DMS53 (cell line): ENCODE data around the gene KAZALD1.
A peak's percentile ranks its signal among the peaks of the same experiment; 100 is the strongest.

ENCODE experiments used
- DNase-seq: peaks from one replicate; lab custom pipeline; 2025; lab: John Stamatoyannopoulos, UW

KAZALD1 gene

GRCh38 chr10:101061624-101062231 lies at the start of gene KAZALD1:
Gene KAZALD1 (plus strand): TSS chr10:101061989. CDS start chr10:101062593, 604 bp downstream.
- DNase-seq = peak; percentile 91

DNA sequence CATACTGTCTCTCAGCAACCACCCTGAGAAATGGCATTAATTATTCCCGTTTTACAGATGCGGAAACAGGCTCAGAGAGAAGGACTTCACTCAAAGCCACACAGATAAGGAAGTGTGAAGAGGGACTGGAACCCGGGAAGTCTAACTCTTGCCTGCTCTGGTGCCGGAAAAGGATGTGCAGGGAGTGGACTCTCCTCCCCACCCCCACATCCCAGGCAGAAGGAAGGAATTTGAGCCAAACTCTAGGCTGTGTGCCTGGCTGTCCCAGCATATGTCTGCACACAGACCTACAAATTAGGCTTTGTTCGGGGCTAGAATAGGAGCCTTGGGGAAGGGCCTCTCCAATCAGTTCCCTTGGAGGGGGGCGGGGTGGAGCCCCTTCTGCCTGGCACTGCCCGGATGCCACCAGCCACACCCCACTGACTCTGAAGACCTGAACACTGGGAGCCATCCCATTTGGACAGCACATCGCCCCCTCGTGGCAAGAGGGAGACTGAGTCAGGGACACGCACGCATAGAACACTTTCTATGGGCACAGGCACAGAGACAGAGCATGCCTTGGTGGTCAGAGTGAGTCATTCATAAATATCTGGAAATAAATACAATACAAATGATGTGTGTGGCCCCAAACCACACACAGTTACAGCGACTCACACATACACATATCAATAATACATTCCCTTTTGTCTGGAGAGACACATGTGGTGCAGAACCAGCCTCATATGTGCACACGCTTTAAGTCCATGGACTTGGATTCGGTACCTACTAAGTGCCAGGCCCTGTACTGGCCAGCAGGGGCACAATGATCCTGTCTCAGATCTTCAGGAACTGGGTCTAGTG lies 49.0 kb upstream of the KAZALD1 start:
- DNase-seq = peak; percentile 91

DNA sequence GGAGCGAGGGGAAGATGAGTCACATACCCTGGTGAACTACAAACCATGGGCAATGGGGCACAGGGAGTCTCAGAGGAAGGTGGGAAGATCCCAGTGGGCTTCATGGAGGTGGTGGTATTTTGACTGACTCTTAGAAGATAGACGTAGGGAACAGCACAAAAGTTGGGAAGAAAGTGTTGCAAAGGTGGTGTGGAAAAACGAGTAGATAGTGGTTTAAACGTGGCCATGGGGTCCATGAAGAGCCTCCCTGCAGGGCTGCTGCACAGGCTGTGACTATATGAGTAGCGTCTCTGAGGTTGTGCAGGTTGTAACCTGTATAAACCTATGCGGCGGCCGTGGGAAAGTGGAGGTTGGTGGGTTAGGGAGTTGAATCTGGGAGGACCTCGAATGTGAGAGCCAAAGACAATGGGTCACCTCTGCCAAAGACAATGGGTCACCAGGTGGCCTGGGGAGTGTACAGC lies 48.4 kb upstream of the KAZALD1 start:
- no peak for DNase-seq

DNA sequence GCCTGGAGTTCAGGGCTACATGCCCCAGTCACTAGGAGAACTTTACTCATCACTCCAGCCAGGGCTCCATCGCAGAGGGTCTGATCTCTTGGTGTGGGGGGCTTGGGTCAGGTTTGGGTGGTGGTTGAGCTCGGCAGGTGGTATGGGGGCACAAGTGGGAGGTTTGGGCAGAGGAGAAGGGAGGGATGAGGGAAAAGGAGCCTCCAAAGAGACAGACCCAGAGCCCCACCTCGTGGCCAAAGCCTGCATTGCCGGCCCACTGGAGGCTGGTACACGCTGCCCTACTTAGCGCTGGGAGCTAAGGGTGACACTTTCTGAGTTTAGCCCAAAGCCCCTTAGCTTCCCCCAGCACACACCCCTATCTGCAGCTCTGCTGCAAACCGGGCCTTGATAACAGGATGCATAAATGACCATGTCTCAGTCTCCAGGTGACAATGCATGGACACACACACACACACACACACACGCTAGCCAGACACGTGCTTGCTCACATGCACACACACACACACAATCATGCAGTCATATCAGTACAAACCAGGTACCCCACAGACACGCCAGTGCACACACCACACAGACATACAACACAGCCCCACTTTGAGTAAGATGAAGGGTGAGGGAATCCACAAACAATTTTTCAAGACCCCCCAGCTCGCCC lies 47.4 kb upstream of the KAZALD1 start:
- DNase-seq = peak; percentile 75

GRCh38 chr10:101014966-101015581 lies 46.7 kb upstream of the KAZALD1 start:
- peak; percentile 76 for DNase-seq

DNA sequence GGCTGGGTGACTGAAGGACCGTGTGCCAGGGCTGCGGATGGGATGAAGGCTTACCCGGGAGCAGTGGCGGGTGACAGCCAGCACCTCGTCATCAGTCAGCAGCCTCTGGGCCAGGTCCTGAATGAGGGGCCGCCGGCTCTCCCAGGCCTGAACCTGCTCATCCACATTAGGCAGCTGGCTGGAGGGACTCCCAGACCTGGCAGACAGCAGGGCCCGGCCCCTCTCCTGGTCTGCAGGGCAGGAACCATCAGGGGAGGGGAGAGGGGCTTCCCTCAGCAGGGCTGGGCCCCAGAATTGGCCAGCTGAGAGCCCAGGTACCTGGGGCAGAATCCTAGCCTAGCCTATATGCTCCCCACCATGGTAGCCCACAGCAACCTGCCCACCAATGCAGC lies 46.2 kb upstream of the KAZALD1 start:
- no peak for DNase-seq

- no peak for DNase-seq
These were observed 45.0 kb upstream of the KAZALD1 start for GRCh38 chr10:101016814-101017213.

- DNase-seq = peak; percentile 35
These were observed 43.6 kb upstream of the KAZALD1 start for GRCh38 chr10:101018118-101018599.

DNA sequence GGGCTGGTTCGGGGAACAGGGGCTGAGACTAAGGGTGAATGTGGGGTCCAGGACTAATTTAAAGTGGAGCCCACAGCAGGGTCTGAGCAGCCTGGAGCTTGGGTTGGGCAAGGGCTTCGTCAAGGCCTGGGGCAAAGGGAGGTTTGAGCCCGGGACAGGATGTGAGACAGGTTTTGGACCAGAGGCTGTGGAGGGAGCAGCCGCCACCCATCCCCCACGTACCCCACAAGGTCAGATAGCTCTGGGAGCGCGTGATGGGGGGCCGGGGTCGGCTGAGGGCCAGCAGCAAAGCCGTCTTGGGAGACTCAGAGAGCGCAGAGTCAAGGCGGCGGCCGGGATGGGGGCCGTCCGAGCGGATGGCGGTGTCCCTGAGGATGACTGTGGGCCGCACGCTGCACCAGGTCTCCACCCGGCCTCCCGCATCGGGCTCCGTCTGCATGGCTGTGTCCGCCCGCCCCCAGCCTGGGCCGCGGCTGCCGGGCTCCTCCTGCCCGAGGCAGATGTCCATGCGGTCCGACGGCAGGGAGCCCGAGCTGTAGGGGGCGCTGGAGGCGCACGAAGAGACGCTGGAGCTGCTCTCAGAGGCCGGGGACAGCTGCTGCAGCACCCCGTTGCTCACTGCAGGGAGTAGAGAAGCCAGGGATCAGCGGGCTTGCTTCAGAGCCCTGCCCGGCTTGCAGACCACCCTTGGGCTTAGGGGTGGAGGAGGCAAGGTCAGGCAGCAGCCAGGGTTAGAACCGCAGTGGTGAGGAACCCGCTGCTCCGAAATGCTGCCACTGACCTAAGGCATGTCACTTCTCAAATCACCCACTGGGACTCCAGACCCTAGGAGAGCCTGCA lies 43.0 kb upstream of the KAZALD1 start:
- peak; percentile 95 for DNase-seq

DNA sequence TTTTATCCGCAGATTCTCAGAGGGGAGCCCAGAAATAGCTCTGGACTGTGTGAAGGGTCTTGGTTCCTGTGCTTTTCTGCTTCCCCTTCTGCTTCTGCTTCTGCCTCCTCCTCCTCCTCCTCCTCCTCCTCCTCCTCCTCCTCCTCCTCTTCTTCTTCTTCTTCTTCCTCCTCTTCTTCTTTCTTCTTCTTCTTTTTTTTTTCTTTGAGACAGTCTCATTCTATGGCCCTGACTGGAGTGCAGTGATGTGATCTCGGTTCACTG lies 42.4 kb upstream of the KAZALD1 start:
- no peak for DNase-seq

GRCh38 chr10:101020427-101021075 lies 41.2 kb upstream of the KAZALD1 start:
- no peak for DNase-seq

DNA sequence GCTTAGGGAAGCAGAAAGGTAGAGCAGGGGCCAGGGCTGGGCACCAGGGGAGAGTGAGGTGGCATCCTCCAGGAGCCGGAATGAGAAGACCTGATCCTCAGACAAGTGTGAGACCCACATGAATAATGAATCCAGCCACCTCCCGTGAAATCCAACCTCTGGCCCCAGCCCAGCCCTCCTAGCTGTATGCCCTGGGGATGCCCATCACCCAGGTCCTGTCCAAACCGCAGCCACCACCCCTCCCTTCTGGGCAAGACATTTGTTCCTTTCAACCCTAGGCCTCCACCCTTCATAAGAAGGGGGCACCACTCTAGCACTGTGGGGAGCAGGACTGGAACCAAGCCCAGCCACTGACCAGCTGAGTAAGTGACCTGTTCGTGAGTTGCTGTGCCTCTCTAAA lies 40.5 kb upstream of the KAZALD1 start:
- DNase-seq = no peak

DNA sequence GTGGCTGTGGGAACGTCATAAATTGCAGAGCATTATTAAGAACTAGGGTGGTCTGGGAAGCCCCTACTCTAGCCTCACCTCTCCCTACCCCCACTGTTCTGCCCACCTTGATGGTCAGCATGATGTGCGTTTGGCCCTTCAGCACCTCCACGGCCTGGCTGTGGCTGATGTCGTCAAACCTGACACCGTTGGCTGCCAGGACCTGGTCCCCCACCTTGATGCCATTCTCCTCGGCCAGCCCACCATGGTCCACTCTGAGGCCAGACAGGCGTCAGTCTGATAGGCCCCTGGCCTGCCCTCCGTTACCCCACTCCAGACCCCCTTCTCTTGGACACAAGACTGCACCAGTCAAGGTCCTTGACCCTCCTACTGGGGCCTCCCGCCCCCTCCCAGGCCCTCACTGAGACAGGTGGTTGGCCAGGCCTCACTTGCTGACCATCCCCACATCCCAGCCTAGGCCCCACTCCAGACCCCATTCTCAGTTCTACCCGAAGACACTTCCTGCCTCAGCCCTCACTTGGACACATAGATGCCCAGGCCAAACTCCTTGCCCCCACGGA lies 40.0 kb upstream of the KAZALD1 start:
- DNase-seq = no peak

- DNase-seq = no peak
These were observed 38.7 kb upstream of the KAZALD1 start for GRCh38 chr10:101022967-101023705.

GRCh38 chr10:101027106-101027720 lies 34.6 kb upstream of the KAZALD1 start:
- DNase-seq = no peak

DNA sequence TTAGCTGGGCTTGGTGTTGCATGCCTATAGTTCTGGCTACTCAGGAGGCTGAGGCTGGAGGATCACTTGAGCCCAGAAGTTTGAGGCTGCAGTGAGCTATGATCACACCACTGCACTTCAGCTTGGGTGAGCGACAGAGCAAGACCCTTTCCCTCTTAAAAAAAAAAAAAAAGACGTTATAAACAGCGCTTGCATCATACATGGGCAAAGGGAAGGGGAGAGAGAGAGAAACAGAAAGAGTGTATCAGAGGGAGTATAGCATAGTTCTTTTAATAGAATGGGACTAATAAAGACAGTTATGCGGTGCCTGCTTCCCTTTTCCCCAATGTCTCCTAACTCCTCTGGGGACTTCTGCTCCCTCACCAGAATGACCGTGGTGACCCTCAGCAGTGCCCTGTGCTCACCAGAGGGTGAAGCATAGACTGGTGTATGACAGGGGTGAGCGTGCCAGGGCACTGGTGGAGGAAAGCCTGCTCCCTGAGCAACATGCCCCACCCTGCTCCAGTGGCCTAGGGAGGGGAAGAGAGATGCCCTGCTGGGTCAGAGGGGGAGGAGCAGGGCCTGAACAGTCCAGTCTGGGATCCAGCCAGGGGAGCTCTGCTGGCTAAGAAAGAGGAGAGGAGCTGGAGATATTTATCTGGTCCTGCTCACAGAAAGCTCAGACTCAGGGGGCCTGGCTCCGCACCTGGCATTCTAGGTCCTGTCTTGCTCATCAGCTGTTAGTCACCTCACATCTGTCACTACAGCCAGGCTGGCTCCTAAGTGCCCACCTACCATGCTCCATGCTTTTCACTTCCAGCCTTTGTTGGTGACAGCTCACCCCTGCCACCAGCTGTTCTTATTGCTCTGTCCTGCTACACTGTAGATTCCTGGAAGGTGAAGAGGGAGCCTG lies 33.1 kb upstream of the KAZALD1 start:
- no peak for DNase-seq

DNA sequence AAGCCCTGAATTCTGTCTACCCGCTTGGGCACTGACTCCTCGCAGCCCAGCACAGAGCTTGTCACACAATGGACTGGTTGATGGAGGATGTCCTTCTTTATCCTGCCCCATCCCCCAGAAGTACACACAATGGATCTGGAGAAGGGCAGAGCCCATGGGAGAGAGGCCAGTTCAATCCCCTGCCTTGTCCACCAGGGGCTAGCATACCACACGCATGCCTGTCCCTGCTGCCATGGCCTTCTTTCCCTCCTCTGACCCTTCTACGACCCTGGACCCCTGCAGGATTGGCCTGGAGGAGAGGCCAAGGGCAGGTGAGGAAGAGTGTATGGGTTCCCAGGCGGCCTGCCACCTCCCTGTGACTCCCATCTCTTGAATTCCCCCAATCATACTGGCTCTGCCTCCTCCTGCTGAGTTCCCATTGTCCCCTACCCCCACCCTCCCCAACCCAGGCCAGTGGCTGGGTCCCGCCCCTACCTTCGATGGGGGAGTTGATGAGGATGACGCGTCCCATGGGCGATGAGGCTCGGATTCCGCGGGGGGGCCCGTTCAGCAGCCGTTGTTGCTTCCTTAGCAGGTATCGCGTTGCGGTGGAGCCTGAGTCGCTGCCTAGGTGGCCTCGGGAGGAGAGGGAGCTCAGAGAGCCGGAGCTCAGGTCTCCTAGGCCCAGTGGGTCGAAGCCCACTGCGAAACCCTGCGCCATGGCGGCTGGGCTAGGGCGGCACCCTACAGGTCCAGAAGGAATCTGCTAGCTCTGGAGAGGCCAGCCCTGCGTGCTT lies 32.1 kb upstream of the KAZALD1 start:
- peak; percentile 26 for DNase-seq
